GM12865 (cell line): ENCODE results near the gene NECAB3.

Experiments used
- DNase-seq: peaks from one replicate; pipeline ENCODE4 v3.0.0; 2010; ENCODE audit warnings: low read depth
- H3K4me3 ChIP-seq: 2 replicates; pipeline ENCODE4 v1.5.1; 2011; ENCODE audit warnings: mild to moderate bottlenecking, low read depth, low read length, control low read depth
- TF ChIP-seq, protein P1 (sequence below): IDR thresholded peaks from 2 replicates; pipeline ENCODE4 v1.5.1; 2011; ENCODE audit warnings: low read length, control low read depth, low read depth, inconsistent platforms; ENCODE audit not compliant: insufficient read depth; ENCODE audit errors: missing control alignments

Gene NECAB3

GRCh38 chr20:33675136-33675959, 1.1 kb upstream of the NECAB3 start:
- no peak overlapping the region for H3K4me3 ChIP-seq
- DNase-seq: no peak
- TF ChIP-seq, protein P1, sequence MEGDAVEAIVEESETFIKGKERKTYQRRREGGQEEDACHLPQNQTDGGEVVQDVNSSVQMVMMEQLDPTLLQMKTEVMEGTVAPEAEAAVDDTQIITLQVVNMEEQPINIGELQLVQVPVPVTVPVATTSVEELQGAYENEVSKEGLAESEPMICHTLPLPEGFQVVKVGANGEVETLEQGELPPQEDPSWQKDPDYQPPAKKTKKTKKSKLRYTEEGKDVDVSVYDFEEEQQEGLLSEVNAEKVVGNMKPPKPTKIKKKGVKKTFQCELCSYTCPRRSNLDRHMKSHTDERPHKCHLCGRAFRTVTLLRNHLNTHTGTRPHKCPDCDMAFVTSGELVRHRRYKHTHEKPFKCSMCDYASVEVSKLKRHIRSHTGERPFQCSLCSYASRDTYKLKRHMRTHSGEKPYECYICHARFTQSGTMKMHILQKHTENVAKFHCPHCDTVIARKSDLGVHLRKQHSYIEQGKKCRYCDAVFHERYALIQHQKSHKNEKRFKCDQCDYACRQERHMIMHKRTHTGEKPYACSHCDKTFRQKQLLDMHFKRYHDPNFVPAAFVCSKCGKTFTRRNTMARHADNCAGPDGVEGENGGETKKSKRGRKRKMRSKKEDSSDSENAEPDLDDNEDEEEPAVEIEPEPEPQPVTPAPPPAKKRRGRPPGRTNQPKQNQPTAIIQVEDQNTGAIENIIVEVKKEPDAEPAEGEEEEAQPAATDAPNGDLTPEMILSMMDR: no peak

- peak overlapping the region; percentile 56 for H3K4me3 ChIP-seq
- no peak for DNase-seq
- TF ChIP-seq, protein P1: no peak
These were observed 576 bp downstream of the NECAB3 start for GRCh38 chr20:33673410-33674293.

- DNase-seq: no peak
- TF ChIP-seq, protein P1: no peak
- no peak overlapping the region for H3K4me3 ChIP-seq
These were observed 1.2 kb downstream of the NECAB3 start for GRCh38 chr20:33673114-33673409.

DNA sequence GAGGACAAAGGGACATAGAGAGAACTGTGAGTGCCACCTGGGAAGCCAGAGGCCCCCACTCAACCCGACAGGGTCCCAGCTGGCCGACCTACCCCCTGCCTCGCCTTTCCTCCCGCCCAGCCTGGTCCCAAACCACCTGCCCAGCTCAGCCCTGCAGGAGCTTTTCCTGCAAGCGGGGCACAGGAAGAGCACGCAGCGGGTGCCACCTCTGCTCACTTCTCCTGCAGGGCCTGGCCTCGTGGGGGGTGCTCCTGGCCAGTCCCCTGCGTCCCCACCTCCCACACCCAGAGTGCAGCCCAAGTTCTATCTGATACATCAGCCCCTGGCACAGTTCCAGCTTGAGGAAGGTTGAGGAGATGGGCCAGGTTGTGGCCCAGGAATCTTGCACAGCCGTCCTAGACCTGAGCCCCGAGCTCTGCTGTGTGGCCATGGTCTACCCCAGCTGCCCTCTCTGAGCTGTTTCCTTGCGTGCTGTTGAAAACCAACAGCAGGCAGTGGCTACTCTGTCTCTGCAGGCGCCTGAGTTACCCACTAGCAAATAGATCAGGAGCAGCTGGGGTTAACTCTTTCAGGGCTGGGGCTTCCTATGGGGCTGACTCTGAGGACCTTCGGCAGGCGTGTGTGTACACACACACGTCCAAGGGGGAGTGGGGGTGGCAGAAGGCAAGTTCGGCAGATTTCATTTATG, 1.7 kb downstream of the NECAB3 start:
- no peak for DNase-seq
- TF ChIP-seq, protein P1: no peak
- H3K4me3 ChIP-seq: no peak overlapping the region

- H3K4me3 ChIP-seq: no peak overlapping the region
- DNase-seq: no peak
- TF ChIP-seq, protein P1: no peak
These were observed 2.5 kb downstream of the NECAB3 start for GRCh38 chr20:33671573-33672288.

DNA sequence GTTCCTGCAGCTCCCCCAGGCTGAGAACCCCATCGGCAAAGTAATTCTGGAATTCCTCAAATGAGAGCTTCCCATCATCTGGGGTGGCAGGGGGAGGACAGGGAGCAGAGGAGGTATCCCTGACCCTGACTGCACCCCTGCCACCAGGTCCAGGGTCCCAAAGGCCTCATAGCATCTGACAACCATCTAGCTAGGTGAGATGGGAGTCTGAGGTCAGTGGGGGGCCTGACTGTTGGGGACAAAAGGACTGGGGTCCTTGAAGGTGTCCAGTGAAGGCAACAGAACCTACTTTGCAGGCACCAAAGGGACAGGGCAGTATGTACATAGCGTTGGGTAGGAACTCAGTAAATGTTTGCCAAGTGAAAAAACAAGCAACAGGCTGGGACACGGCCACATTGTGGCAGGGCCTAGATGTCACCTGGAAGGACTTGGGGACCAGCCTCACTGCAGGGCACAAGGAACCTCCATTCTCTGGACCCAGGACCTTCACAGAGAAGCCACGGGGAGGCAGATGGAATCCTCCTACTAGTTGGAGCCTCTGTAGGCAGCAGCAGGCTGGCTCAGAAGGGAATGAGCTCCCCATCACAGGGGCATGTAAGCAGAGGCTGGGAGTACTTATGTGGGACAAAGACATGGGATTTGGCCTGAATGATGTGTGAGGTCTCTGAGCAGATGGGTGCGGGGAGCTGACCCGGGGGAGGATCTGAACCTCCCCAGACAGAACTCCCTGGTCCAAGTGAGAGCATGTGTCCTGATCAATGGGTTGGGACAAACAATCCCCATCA, 3.3 kb downstream of the NECAB3 start:
- H3K4me3 ChIP-seq: no peak overlapping the region
- no peak for DNase-seq
- TF ChIP-seq, protein P1: no peak
